Measurements from ENCODE around the gene HMGN4. TPM values are rescaled to one million over a fixed set of nuclear protein-coding genes. Genes with fewer than 3 reads are reported as not detected.
A peak's percentile ranks its signal among the peaks of the same experiment; 100 is the strongest.

The HMGN4 gene
- total and polyA plus RNA-seq, 9 of the 15 experiments (the other 6 are each of a cell fraction or from before 2014, with no cell fraction given) = 35.4 to 134 (median 94.1) TPM

GRCh38 chr6:26553635-26554446 lies 15.7 kb downstream of the HMGN4 start (continued):
- TF ChIP-seq ZNF140 (CRISPR knock-in tag; IDR thresholded peaks at IDR 0.05) = 0 out of 2 replicates have a peak, but pooled peaks have one; percentile 3
- TF ChIP-seq PYGO2 (tag; IDR thresholded peaks at IDR 0.05) = no peak
- peak in 1 of 2 experiments; percentile 81; a peak in 2 of 4 replicates for TF ChIP-seq CSDE1 (IDR thresholded peaks at IDR 0.05)
- TF ChIP-seq ZNF668 (CRISPR knock-in tag; IDR thresholded peaks at IDR 0.05) = no peak
- TF ChIP-seq, protein P1, sequence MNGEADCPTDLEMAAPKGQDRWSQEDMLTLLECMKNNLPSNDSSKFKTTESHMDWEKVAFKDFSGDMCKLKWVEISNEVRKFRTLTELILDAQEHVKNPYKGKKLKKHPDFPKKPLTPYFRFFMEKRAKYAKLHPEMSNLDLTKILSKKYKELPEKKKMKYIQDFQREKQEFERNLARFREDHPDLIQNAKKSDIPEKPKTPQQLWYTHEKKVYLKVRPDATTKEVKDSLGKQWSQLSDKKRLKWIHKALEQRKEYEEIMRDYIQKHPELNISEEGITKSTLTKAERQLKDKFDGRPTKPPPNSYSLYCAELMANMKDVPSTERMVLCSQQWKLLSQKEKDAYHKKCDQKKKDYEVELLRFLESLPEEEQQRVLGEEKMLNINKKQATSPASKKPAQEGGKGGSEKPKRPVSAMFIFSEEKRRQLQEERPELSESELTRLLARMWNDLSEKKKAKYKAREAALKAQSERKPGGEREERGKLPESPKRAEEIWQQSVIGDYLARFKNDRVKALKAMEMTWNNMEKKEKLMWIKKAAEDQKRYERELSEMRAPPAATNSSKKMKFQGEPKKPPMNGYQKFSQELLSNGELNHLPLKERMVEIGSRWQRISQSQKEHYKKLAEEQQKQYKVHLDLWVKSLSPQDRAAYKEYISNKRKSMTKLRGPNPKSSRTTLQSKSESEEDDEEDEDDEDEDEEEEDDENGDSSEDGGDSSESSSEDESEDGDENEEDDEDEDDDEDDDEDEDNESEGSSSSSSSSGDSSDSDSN (IDR thresholded peaks at IDR 0.05; ENCODE audit: borderline replicate concordance in 1 of 2, low read depth in 2 of 2, low read length in 2 of 2) = 0 out of 4 replicates have a peak, but pooled peaks of 1 of the 2 experiments have one; percentile 64
- TF ChIP-seq HNRNPK (IDR thresholded peaks at IDR 0.05; ENCODE audit: low read depth, low read length, poor library complexity, severe bottlenecking) = no peak
- peak; percentile 78 for TF ChIP-seq ZBTB40 (IDR thresholded peaks at IDR 0.05)
- no peak for TF ChIP-seq ZBTB40 (CRISPR knock-in tag; IDR thresholded peaks at IDR 0.05)
- TF ChIP-seq TRIM28 (IDR thresholded peaks at IDR 0.05) = peak; percentile 26; the same call in 1 of the 2 replicates
- peak; percentile 78; the same call in 1 of the 2 replicates for TF ChIP-seq CEBPG (CRISPR knock-in tag; IDR thresholded peaks at IDR 0.05)
- peak; percentile 42 to 89; a peak in 3 of 4 replicates for TF ChIP-seq CEBPG (tag; conservative IDR thresholded peaks at IDR 0.05 in 1 of 2, IDR thresholded peaks at IDR 0.05 in 1 of 2)
- no peak for TF ChIP-seq SPI1 (IDR thresholded peaks at IDR 0.05; ENCODE audit: borderline replicate concordance, low read depth, low read length)
- TF ChIP-seq, protein P2, sequence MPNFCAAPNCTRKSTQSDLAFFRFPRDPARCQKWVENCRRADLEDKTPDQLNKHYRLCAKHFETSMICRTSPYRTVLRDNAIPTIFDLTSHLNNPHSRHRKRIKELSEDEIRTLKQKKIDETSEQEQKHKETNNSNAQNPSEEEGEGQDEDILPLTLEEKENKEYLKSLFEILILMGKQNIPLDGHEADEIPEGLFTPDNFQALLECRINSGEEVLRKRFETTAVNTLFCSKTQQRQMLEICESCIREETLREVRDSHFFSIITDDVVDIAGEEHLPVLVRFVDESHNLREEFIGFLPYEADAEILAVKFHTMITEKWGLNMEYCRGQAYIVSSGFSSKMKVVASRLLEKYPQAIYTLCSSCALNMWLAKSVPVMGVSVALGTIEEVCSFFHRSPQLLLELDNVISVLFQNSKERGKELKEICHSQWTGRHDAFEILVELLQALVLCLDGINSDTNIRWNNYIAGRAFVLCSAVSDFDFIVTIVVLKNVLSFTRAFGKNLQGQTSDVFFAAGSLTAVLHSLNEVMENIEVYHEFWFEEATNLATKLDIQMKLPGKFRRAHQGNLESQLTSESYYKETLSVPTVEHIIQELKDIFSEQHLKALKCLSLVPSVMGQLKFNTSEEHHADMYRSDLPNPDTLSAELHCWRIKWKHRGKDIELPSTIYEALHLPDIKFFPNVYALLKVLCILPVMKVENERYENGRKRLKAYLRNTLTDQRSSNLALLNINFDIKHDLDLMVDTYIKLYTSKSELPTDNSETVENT (CRISPR knock-in tag; IDR thresholded peaks at IDR 0.05) = no peak

Data from K562 (cell line).